HepG2 (cell line): ENCODE data around the gene DIPK1A.

Experiments
- DNMT3B ChIP-seq: conservative IDR thresholded peaks from 2 replicates; pipeline ENCODE4 v1.6.1; 2016; ENCODE audit warnings: missing biosample characterization, control low read depth
- FOXJ3 ChIP-seq: sonication (generic); formaldehyde crosslinking; IDR thresholded peaks from 2 replicates; pipeline ENCODE4 v1.4.0; 2020; ENCODE audit warnings: missing genetic modification reagents, mild to moderate bottlenecking, borderline replicate concordance
- POLR2AphosphoS5 ChIP-seq: IDR thresholded peaks from 2 replicates; pipeline ENCODE4 v1.6.1; 2012; ENCODE audit warnings: low read depth, low read length
- SIN3A ChIP-seq: IDR thresholded peaks from 2 replicates; pipeline ENCODE4 v1.6.1; 2011; ENCODE audit warnings: low read depth, mild to moderate bottlenecking, control low read depth, low read length, borderline replicate concordance
- SP1 ChIP-seq, 2 experiments: fragments of 450-650 bp in 1 of 2; sonication (generic) in 1 of 2; formaldehyde crosslinking in 1 of 2; IDR thresholded peaks; 2 replicates each; pipeline versions ENCODE4 v1.4.0 to v1.6.1; 2016 to 2020; ENCODE audit warnings: missing genetic modification reagents in 1 of 2
- SP2 ChIP-seq: sonication (generic); formaldehyde crosslinking; IDR thresholded peaks from 2 replicates; pipeline ENCODE4 v1.5.1; 2020; ENCODE audit warnings: mild to moderate bottlenecking, missing genetic modification reagents
- TAF1 ChIP-seq: sonication (generic); formaldehyde crosslinking; IDR thresholded peaks from 2 replicates; pipeline ENCODE4 v1.4.0; 2020; ENCODE audit warnings: missing genetic modification reagents
- YY1 ChIP-seq: IDR thresholded peaks from 2 replicates; pipeline ENCODE4 v1.6.1; 2011; ENCODE audit warnings: low read length, low read depth, moderate library complexity, mild to moderate bottlenecking; ENCODE audit not compliant: insufficient read depth, insufficient replicate concordance
- ZNF264 ChIP-seq: sonication (generic); formaldehyde crosslinking; IDR thresholded peaks from 2 replicates; pipeline ENCODE4 v1.4.0; 2020; ENCODE audit warnings: missing genetic modification reagents
- ZNF296 ChIP-seq: sonication (generic); formaldehyde crosslinking; conservative IDR thresholded peaks from 2 replicates; pipeline ENCODE4 v1.5.0; 2020; ENCODE audit warnings: mild to moderate bottlenecking, missing genetic modification reagents
- ZNF382 ChIP-seq: sonication (generic); formaldehyde crosslinking; IDR thresholded peaks from 2 replicates; pipeline ENCODE4 v1.5.0; 2020; ENCODE audit warnings: missing genetic modification reagents, mild to moderate bottlenecking, borderline replicate concordance
- ZNF720 ChIP-seq: sonication (generic); formaldehyde crosslinking; IDR thresholded peaks from 2 replicates; pipeline ENCODE4 v1.4.0; 2020; ENCODE audit warnings: missing genetic modification reagents

DNA sequence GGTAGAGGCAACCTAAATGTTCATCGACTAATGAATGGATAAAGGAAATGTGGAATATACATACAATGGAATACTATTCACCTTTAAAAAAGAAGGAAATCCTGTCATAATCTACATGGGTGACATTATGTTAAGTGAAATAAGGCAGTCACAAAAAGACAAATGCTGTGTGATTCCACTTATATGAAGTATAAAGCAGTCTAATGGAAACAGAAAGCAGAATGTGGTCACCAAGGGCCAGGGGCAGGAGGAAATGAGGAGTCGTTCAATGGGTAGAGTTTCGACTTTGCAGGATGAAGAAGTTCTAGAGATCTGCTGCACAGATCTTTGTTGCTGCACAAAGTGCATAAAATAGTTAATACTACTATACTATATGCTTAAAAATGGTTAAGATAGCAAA, 7.8 kb downstream of the DIPK1A start:
- TF ChIP-seq FOXJ3 (CRISPR knock-in tag), result no peak
- no peak for TF ChIP-seq ZNF382 (CRISPR knock-in tag)
- no peak for TF ChIP-seq ZNF296 (CRISPR knock-in tag)
- no peak for TF ChIP-seq YY1
- no peak for TF ChIP-seq POLR2AphosphoS5
- TF ChIP-seq DNMT3B (CRISPR knock-in tag), result no peak
- TF ChIP-seq ZNF264, result no peak
- no peak for TF ChIP-seq SIN3A
- TF ChIP-seq SP1 (IDR thresholded peaks at IDR 0.05), result no peak
- TF ChIP-seq SP1 (CRISPR knock-in tag; IDR thresholded peaks at IDR 0.05), result no peak
- no peak for TF ChIP-seq SP2 (CRISPR knock-in tag)
- TF ChIP-seq ZNF720 (CRISPR knock-in tag), result no peak
- TF ChIP-seq TAF1 (CRISPR knock-in tag), result no peak
